NB4 (cell line): ENCODE results near the gene CLASP2.

ENCODE experiments used
- DNase-seq: peaks from one replicate; pipeline ENCODE4 v3.0.0; 2010; ENCODE audit warnings: low read depth
- H3K4me3 ChIP-seq: one replicate; pipeline ENCODE4 v1.5.1; 2011; ENCODE audit warnings: mild to moderate bottlenecking, low read depth, low read length, moderate library complexity
- MYC ChIP-seq: IDR thresholded peaks from 2 replicates; pipeline ENCODE4 v1.6.1; 2011; ENCODE audit warnings: low read depth, low read length
- POLR2A ChIP-seq: IDR thresholded peaks from 2 replicates; pipeline ENCODE4 v1.6.1; 2011; ENCODE audit warnings: mild to moderate bottlenecking; ENCODE audit not compliant: insufficient read length; ENCODE audit errors: extremely low read depth
- TF ChIP-seq, protein P1 (sequence below): IDR thresholded peaks from one replicate; pipeline ENCODE4 v1.5.1; 2012; ENCODE audit warnings: low read depth, low read length
- TF ChIP-seq, protein P2 (sequence below): IDR thresholded peaks from 2 replicates; pipeline ENCODE4 v1.6.1; 2011; ENCODE audit warnings: low read depth, low read length

CLASP2 gene

DNA sequence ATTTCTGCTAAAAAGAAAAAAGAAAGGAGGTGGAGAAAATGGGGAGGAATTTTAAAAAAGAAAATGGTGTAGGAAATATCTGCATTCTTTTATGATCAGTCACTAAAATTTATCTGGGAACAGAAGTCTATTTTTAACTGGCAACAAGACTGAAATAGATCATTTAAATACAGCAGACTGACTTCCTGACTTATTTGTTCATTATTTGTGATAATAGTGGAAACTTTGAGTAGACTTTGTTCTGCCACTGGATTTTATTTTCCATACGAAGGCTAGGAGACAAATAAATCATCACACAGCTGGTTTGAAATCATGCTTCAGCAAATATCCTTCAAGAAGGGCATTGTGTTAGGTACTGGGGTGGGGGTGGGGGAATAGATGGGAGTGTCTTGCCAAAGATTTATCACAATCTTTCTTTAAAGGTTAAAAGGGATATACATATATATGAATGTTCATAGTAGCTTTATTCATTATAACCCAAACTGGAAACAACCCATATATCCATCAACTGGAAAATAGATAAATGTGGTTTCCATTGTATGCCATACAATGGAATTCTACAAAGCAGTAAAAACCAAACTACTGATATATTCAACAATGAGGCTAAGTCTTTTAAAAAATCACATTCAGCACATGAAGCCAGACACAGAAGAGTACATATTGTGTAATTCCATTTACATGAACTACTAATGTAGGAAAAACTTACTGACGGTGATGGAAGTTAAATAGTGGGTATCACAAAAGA lies 4.7 kb upstream of the CLASP2 start:
- no peak overlapping the region for H3K4me3 ChIP-seq
- DNase-seq: no peak
- TF ChIP-seq POLR2A (no peak), MYC (no peak)
- TF ChIP-seq, protein P1, sequence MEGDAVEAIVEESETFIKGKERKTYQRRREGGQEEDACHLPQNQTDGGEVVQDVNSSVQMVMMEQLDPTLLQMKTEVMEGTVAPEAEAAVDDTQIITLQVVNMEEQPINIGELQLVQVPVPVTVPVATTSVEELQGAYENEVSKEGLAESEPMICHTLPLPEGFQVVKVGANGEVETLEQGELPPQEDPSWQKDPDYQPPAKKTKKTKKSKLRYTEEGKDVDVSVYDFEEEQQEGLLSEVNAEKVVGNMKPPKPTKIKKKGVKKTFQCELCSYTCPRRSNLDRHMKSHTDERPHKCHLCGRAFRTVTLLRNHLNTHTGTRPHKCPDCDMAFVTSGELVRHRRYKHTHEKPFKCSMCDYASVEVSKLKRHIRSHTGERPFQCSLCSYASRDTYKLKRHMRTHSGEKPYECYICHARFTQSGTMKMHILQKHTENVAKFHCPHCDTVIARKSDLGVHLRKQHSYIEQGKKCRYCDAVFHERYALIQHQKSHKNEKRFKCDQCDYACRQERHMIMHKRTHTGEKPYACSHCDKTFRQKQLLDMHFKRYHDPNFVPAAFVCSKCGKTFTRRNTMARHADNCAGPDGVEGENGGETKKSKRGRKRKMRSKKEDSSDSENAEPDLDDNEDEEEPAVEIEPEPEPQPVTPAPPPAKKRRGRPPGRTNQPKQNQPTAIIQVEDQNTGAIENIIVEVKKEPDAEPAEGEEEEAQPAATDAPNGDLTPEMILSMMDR: no peak
- TF ChIP-seq, protein P2, sequence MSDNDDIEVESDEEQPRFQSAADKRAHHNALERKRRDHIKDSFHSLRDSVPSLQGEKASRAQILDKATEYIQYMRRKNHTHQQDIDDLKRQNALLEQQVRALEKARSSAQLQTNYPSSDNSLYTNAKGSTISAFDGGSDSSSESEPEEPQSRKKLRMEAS: no peak

DNA sequence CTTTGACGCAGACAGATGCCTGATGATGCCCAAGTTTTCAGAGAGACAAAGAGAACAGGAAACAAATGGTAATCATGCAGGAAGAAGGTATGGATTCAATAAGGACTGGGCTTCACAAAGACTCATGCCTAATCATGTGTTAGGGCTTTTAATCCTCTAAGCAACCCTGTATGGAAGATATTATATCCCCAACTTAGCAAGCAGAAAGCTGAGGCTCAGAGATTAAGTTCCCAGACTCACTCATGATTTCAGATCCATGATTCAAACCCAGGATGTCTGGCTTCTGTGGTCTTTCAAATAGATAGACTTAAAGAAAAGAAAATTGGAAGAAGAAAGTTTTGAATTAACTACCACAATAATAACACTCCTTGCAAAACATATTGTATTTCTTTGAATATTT lies 4.1 kb upstream of the CLASP2 start:
- no peak for DNase-seq
- TF ChIP-seq, protein P1: no peak
- TF ChIP-seq, protein P2: no peak
- no peak overlapping the region for H3K4me3 ChIP-seq

DNA sequence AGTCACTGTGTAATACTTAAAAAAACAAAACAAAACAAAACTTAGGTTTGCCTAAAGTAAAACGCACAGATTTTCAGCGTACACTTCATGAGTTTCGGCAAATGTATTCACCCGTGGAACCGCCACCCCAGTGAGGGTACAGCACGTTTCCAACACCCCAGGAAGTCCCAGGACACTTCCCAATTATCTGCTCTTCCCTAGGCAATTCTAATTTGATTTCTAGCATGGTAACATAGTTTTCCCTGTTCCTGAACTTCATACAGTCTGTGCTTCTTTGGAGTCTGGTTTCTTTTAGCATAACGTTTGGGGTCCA lies 497 bp upstream of the CLASP2 start:
- TF ChIP-seq, protein P2: no peak
- TF ChIP-seq MYC (no peak), POLR2A (no peak)
- TF ChIP-seq, protein P1: no peak
- DNase-seq: no peak
- H3K4me3 ChIP-seq: peak overlapping the region; percentile 85

DNA sequence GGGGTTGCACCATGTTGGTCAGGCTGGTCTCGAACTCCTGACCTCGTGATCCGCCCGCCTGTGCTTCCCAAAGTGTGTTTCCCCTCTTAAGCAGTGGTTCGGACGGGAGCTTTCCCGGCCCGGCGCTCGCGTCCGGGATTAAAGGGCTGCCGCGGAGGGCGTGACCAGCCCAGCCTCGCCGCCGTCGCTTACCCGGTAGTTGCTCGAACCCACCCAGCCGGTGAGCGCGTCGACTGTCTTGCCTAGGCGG lies 513 bp downstream of the CLASP2 start:
- DNase-seq: peak; percentile 76
- TF ChIP-seq POLR2A (no peak), MYC (no peak)
- TF ChIP-seq, protein P1: no peak
- TF ChIP-seq, protein P2: no peak
- peak overlapping the region; percentile 85 for H3K4me3 ChIP-seq

DNA sequence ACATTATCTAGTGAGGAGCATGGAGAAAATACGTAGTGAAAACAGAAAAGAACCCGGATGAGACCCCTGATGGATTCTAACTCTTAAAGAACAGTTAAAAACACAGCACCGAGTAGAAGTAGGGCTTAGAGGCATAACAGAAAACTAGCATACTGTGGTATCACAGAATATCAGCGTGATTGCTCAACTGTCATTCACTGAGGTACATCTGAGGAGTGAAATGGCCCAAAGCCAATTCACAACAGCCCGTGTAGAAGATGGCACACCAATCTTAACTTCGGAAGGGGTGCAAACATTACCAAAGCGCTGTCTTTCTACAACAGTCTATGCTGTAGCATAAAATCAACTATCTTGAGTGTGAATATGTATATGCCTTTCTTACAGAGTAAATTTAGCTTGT lies 1.8 kb downstream of the CLASP2 start:
- TF ChIP-seq, protein P2: no peak
- no peak for TF ChIP-seq MYC
- TF ChIP-seq, protein P1: no peak
- DNase-seq: peak; percentile 28
- peak overlapping the region; percentile 85 for H3K4me3 ChIP-seq

DNA sequence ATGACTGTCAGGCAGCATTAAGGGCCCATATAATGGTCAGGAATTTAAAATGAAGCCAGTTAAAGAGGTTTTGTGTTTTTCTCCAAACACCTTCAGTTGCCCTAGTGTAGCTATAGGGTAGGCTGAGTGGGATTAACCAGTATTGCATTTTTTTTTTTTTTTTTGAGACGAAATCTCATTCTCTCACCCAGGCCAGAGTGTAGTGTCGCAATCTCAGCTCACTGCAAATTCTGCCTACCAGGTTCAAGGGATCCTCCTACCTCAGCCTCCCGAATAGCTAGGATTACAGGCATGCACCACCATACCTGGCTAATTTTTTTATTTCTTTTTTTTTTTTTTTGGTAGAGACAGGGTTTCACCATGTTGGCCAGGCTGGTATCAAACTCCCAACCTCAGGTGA lies 7.0 kb downstream of the CLASP2 start:
- TF ChIP-seq, protein P1: no peak
- TF ChIP-seq POLR2A: no peak
- no peak for TF ChIP-seq MYC
- TF ChIP-seq, protein P2: no peak

More for the DNA sequence above, 7.0 kb downstream of the CLASP2 start:
- DNase-seq: no peak
- no peak overlapping the region for H3K4me3 ChIP-seq
